HG03159 (cell line): ENCODE data around the gene NECTIN1.
"Not testable (repeated sequence)": the region's sequence is repeated elsewhere in the genome, so short reads cannot be mapped to it uniquely, and the experiment has no call there.

Experiments used
- ATAC-seq: cut with Tn5 transposase; IDR thresholded peaks from one replicate; pipeline ENCODE4 v1.9.1; 2021; ENCODE audit warnings: mild to moderate bottlenecking, moderate library complexity; ENCODE audit not compliant: unreplicated experiment

The NECTIN1 gene

DNA sequence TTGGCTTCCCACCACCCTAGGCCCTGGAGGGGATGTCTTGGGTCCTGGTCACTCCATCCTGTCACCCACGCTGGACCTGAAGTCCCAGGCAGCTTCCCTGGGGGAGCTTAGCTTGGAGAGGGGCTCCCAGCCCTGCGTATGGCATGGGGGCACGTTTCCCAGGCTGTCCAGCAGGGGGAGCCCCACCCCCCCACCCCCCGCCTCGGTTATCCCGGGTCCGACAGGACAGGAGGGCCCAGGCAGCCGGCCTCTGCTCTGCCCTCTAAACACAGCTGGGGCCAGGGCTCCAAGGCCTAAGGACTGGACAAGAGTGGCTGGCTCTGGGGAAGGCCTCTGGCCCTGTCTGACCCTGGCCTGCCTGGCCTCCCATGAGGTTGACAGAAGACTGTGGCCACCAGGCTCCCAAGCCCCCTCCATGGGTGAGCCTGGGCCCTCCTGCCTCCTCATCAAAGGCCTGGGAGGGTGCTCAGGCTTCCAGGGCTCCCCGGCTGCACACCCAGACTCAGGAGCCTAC, 104.8 kb downstream of the NECTIN1 start:
- ATAC-seq = no peak

DNA sequence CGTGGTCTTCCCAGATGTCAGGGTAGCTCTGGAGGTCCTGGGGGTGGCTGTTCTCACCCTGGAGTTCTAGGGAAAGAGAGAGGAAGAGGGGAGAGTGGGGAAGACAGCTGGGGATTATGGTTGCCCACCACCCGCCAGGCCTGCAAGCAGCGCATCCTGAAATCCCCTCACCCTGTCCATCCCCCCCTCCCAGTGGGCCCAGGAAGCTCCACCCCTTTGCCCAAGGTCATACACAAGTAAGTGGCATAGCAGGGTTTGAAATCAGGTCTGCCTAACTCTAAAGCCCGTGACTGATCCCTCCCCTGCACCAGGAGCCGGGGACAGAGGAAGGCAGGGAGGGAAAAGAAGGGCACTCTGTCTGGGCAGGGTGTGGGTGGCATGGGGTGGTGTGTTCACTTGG, 105.3 kb downstream of the NECTIN1 start:
- ATAC-seq = no peak

DNA sequence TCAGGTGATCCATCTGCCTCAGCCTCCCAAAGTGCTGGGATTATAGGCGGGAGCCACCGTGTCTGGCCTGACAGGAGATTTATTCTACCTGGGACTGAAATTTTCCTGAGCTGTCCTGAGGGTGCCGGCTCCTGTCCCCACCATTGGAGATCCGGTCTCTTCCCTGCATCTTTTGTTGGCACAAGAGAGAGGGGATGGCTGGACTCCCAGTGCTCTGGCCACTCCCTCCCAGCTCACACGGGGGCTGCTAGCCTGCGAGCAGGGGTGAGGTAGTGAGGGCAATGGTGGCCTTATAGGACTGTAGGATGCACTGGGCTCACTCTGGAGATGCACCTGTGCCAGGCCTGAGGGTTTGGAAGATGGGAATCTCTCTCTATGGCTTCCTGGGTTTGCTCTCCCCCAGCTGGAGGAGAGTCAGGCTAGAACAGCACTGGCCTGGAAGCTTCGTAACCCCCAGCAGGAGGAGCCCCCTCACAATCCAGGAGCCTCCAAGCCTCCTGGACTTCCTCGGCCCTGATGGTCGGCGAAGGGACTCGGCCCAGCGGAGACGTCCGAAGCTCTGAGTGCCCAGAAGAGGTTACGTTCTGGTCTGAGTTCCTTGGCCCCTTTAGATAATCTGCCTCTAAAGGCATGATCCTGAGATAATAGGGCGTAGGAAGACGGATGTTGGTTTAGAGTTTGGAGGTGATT, 106.4 kb downstream of the NECTIN1 start:
- no peak for ATAC-seq

DNA sequence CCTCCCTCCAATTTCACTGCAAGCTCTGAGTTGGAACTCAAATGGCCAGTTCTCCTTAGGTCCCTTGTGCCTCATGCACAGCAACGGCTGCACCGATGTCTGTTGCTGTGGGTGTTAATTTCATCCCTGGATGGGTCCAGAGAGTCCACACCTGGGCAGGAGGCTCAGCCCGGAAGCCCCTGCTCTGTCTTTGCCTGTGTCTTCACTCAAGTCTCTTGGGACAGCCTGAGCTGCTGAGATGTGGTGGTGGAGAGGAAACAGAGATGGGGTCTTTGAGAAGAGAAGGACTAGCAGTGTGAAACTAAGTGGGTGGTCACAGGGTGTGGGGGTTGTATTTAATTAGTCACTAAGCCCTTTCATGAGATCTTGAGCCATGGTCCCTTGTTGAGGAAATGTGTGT, 109.3 kb downstream of the NECTIN1 start:
- ATAC-seq = no peak

DNA sequence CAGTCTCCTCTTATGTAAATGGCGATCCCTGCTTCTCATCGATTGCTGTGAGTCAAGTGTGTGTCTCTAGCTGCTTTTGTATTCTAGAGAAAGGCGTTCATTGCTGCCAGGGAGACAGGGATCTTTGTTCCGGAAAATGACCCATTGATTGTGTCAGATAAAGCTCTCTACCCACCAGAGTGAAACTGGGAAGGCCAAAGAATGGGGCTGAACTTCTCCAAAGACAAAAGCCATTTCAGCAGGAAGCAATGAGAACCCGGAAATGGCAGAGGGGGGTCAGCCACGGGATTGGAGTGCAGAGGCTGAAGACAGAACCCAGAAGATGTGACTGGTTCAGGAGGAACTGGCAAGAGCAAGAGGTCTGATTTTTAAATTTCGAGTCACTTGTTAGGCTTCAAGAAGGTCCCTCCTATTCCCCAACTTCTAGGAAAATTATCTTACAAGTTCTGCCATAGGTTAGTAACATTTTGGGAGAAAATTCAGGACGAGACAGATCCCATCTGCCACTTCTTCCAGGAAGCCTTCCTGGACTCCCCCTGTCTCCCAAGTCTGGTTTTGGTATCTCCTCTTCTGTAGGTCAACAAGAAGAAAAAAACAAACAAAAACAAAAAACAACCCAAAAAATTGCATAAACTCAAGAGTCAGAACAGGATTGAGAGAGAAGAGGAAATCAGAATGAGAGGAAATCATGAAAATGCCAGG, 110.6 kb downstream of the NECTIN1 start:
- no peak for ATAC-seq

DNA sequence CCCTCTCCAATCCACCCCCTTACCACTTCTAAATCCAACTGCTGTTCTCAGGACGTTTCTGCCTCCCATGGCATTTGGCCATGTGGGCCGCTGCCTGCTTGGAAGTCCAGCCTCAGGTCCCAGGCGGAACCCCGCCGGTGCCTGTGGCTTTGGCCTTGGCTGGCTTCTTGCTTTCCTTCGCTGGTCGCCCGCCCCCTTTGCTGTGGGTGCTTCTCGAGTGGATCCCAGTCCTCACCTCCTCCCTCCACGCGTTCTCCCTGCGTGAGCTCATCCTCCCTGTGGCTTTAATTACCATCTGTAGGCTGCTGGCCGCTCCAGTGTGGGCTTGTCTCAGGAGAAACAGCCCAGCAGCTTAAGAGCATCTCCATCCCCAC, 111.7 kb downstream of the NECTIN1 start:
- no peak for ATAC-seq

DNA sequence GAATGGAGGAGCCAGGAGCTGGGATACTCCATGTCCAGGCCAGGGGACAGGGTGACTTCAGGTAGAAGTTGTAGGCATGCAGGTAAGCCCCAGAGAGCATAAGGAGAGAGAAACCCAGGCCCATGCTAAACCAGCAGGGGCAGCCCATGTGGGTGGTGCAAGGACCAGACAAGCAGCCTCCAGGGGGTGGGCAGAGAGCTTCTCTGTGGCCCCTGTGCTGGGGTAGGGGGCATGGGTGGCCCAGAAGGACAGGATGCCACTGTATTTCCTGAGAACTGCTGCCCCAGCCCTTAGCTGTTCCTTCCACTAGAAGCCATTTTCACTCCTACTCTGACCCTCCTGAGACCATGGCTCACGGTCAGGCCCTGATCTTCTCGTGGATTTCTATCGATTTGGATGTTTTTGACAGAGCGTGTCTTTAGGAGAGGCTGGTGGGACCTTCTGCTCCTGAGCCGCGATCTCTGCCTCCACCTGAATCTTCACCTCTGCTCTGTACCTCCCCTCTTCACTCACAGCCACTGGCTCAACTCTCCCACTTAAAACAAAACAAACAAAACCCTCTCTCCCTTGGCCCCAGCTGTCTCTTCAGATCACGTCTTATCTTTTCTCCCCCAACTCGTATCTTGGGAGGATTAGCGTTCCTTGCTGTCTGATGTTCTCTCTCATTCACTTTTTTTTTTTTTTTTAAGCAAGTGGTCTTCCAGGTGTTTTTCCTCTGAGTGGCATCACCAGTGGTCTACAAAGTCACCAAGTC, 112.2 kb downstream of the NECTIN1 start:
- no peak for ATAC-seq

DNA sequence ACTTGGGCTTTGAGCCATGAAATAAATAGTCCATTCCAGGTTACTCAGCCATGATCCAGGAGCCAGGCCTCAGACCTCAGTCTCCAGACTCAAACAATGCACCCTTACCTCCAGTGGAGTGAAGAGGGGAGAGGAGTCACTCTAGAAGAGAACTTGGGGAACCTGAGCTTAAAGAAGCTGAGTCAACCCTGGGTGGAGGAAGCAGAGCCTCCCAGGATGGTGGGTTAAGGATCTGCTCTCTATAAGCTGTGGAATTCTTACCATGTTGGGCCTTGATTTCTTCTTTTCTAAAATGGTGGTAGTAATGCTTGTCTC, 113.2 kb downstream of the NECTIN1 start:
- peak; percentile 34 for ATAC-seq

DNA sequence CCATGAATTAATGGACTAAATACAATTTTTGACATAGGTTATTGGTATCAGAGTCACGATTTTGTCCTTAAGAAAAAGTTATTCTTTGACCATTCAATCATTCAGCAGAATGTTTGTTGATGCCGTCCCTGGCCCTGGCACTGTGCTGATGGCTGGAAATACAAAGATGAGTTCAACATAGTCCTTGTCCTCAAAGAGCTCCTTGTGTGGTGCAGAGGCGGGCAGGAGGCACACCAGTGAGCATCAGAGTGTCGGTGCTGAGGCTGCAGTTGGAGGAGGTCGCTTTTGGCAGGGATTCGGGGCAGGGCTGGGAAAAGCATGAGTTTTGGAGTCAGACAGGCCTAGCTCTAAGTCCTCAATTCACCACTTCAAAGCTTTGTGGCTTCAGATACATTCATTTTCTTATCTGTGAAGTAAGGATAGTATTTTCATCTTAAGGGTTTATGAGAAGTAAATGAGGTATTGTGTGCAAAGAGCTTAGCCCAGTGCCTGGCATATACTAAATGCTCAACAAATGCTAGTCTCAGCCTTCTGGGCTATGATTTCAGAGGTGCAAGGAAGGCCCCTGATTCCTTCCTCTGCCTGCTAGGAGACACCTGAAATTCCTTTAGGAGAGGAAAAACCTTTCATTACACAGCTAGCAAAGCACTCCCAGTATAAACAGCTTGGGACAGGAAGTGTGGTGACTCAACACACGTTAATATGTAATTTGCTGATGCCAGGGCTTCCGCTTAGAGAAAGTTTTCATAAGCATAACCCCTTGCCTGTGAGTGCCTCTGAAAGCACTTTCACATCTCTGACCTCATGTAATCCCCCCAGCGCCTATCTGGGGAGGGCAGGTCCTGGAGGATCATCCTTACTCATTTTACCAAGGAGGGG, 113.8 kb downstream of the NECTIN1 start:
- ATAC-seq = peak; percentile 83

DNA sequence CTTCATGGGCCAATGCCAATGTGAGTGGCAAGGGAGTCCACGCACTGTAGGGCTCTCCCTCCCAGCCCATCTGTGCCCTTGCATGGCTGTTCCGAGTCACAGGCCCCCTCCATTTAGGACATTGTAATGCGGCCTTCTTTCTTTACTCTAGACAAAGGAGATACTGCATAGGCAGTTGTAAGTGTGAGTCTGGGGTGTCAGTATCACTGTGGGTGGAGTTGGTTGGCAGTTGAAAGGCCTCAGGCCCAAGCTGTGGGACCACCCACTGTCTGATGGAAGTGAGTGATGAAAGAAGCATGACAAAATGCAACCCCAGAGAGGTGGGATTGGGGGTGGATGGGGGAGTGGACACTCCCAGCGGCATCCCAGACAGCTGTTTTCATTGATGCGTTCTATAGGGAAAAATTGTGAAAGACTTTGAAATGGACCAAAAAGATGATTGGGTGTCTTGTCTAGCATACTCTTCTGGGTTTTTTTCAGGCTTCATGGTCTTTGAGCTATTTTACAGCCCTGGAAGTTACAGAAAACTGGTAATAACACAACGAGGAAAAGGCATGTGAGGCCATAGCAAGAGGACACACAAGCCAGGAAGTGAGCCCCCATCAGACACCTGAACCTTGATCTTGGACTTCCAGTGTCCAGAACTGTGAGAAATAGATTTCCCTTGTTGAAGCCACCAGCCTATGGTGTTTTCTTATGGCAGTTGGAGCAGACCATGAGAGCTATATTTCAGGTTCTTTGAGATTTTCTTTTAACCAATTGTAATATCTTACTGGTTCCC, 114.6 kb downstream of the NECTIN1 start:
- no peak for ATAC-seq

DNA sequence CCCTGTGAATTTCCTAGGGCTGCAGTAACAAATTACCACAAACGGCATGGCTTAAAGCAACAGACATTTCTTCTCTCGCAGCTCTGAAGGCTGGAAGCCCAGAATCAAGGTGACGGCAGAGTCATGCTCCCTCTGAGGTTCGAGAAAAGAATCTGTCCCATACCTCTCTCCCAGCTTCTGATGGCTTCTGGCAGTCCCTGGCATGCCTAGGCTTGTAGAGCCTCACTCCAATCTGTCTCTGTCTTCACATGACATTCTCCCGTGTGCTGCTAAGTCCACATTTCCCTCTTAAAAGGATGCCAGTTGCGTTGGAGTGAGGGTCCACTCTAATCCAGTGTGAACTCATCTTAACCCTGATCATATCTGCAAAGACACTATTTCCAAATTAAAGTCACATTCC, 116.2 kb downstream of the NECTIN1 start:
- no peak for ATAC-seq

DNA sequence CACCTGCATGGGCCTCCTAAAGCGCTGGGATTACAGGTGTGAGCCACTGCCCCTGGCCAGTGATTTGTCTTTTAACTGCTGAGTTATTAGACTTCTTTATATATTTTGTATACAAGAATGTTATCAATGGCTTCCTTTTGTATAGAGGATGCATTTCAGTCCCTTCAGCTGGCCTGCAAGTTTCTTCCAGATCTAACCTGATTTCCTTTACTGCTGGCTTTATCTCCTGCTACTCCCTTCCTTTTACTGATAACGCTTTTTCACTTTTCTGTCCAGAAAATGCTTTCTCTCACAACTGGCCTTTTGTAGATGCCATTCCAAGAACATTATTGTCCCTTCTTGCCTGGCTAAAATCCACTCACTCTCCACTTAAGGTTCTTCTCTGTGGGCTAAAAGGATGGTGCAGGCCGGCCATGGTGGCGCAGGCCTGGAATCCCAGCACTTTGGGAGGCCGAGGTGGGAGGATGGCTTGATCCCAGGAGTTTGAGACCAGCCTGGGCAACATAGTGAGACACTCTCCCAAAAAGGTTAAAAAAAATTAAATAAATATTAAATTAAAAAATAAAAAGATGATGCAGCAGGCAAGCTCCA, 118.1 kb downstream of the NECTIN1 start:
- no peak for ATAC-seq

DNA sequence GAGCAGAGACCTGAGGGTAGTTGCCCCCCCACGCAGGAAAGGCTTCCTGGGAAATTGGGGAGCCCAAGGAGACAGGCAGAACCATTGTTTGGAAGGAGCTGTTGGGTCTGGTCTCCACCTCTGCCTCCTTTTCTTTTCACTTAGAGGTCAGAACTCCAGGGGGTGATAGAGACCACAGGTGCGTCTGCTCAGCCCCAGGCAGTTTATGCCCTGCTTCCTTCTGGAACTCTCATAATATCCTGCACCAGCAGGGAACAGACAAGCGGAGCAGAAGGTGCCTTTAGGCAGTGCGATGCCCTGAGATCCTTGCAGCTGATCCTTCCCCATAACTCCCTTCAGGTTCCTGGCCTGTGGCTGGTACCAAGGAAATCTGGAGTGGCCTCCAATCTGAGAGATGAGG, 120.2 kb downstream of the NECTIN1 start:
- ATAC-seq = no peak

DNA sequence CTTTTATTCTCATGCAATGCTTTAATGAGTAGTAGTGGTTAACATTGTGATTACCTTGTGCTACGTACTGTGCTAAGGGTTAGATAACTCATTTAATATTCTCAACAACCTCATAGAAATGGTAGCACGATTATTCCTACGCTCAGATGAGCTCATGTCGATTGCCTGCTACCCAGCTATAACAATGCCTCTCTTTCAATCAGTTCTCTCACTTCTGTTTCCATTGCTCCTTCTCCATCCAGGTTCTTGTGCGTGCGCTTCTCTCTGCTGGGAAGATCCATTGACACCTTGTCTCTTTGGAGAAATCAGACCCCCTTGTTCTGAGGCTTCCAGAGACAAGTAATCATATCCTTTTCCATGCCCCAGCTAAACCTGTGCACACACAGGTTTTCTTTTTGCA, 120.8 kb downstream of the NECTIN1 start:
- no peak for ATAC-seq

DNA sequence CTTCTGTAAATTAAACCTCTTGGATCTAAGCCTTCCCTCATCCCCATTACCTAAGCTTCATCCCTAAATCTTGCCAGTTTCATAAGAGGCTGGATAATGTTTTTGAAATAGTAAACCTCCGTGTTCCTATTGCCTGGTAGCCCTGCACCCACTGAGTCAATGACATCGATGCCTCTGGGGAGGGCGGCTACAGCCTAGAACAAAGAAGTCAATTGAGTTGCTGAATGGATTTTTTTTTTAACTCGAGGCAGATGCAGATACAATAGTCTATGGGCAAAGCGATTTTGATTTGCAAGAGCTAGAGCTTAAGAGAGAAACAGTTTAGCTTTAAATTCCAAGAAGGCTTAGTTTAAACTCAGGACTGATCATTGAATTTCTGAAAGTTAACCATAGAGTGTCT, 121.3 kb downstream of the NECTIN1 start:
- no peak for ATAC-seq

DNA sequence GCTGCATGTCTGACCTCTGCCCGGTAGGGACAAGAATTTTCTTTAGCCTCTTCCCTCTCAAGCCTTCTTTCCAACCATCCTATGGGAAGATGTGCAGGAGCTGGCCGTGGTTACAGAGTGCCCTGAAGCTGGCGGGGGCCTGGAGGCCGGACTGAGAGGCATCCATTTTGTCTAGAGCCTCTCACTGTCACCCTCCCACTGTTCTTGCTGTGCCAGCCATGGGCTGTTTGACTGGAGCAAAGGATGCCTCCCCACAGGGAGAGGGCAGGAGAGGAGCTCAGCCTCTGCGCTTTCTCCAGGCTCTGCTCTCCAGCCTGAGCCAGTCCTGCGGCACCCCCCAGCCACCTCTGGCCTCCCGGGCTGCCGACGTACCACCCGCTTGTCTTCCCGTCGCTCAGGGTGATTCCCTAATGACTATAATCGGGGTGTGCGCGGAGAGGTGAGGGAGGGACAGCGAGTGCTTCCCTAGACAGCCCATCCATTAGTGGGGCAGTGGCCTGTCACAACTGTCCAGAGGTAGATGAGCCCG, 123.8 kb downstream of the NECTIN1 start:
- ATAC-seq = no peak

DNA sequence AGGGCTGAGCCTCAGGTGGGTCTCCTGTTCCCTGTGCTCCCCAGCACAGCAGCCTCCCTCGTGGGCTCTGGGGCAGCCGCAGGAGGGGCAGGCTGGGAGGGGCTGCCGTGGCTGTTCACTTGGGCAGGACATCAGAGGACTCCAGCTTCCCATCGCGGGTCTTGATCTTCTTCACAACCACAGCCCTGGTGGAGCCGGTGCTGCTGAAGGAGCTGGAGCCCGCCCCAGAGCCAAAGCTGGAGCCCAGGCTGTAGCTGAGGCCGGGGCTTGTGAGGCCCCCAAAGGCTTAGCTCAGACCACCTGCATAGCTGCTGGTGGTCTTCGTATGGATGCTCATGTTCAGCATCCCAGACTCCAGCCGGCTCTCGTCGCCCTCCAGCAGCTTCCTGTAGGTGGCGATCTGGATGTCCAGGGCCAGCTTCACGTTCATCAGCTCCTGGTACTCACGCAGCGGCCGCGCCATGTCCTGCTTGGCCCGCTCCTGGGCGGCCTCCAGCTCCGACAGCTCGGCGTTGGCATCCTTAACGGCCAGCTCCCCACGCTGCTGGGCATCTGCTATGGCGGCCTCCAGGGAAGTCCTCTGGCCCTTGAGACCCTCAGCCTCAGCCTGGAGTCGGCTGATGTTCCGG, 126.1 kb downstream of the NECTIN1 start:
- ATAC-seq = no peak

DNA sequence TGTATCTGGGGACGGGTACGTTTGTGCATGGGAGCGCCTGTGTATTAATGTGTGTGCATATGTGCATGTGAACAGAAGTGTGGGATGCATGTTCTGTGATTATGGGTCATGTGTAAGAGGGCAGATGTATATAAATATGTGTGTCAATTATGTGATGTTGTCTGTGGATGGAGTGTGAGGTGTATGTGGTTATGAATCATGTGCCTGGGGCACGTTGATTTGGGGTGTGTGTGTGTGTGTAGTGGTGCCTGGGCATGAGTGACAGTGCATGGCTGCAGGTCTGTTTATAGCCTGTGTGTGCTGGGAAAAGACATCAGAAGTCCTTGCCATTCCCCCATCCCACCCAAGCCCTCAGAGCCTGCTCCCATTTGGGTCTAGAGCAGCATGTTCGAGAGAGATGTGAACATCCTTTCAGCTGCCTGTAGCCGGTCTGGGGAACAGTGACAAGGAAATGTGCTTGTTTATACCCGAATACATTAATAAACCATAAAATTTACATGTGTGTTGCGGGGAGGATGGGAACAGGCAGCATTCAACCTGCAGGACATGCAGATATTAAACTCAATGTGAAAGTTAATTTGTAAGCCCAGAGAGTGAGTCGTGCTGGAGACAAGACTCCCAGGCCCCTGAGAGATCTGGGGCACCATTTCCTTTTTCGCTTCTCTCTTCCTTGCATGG, 129.0 kb downstream of the NECTIN1 start:
- no peak for ATAC-seq

DNA sequence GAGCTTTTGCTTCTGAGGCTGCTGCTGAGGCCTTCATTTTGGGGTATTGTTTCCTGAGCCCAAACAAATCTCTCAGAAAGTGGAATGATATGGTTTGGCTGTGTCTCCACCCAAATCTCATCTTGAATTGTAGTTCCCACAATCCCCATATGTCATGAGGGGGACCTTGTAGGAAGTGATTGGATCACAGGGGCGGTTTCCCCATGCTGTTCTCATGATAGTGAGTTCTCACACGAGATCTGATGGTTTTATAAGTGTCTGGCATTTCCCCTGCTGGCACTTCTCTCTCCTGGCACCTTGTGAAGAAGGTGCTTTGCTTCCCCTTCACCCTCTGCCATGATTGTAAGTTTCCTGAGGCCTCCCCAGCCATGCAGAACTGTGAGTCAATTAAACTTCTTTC, 133.1 kb downstream of the NECTIN1 start:
- not testable (repeated sequence) for ATAC-seq
